Measurements from ENCODE around the gene HOXC6. TPM values are rescaled to one million over a fixed set of nuclear protein-coding genes. Genes with fewer than 3 reads are reported as not detected.

HOXC6 gene
- total and polyA plus RNA-seq, 8 donors = 0.46 to 2.0 (median 1.0) TPM; not detected in 5

- intact Hi-C loops (cut with DNase I; ENCODE audit: low total_unique reads) = no loop called here
- no peak for TF ChIP-seq POLR2A (IDR thresholded peaks at IDR 0.05)
- no peak for TF ChIP-seq CTCF (IDR thresholded peaks at IDR 0.05)
- no peak for TF ChIP-seq POLR2AphosphoS5 (IDR thresholded peaks at IDR 0.05)
- TF ChIP-seq EP300 (IDR thresholded peaks at IDR 0.05) = no peak
- Histone ChIP-seq H3K27ac (no peak overlapping the region), H3K9me3 (no peaks in the 10 kb centered on the region), H3K4me3 (no peak overlapping the region), H3K4me1 (peaks cover 0 to 26% (median 13%) of the 10 kb centered on the region in 4 donors), H3K36me3 (no peaks in the 10 kb centered on the region), H3K27me3 (peaks cover 0 to 90% (median 27%) of the 10 kb centered on the region in 3 donors)
- WGBS, 5 donors = 58 to 79% (median 70%) methylated on average over 6 of the region's 6 CpGs
- peak in 1 of 2 donors; percentile 65 for DNase-seq
These were observed 15.0 kb downstream of the HOXC6 start for GRCh38 chr12:54042970-54043853.

- Histone ChIP-seq H3K27me3 (peaks cover 0 to 90% (median 23%) of the 10 kb centered on the region in 3 donors), H3K9me3 (no peaks in the 10 kb centered on the region)
These were observed 16.3 kb downstream of the HOXC6 start for GRCh38 chr12:54044425-54045103.

GRCh38 chr12:54045401-54045800, 17.2 kb downstream of the HOXC6 start:
- no peak for DNase-seq
- Histone ChIP-seq H3K4me1 (peaks cover 0 to 15% (median 8%) of the 10 kb centered on the region in 4 donors), H3K27ac (no peak overlapping the region), H3K4me3 (no peak overlapping the region), H3K27me3 (peaks cover 0 to 89% (median 29%) of the 10 kb centered on the region in 3 donors), H3K36me3 (no peaks in the 10 kb centered on the region), H3K9me3 (no peaks in the 10 kb centered on the region)
- intact Hi-C loops (cut with DNase I; ENCODE audit: low total_unique reads) = no loop called here
- TF ChIP-seq EP300 (IDR thresholded peaks at IDR 0.05) = no peak
- no peak for TF ChIP-seq POLR2AphosphoS5 (IDR thresholded peaks at IDR 0.05)
- TF ChIP-seq CTCF (IDR thresholded peaks at IDR 0.05) = no peak
- no peak for TF ChIP-seq POLR2A (IDR thresholded peaks at IDR 0.05)

More at GRCh38 chr12:54044425-54045103, 16.3 kb downstream of the HOXC6 start:
- no peak overlapping the region for H3K27ac ChIP-seq
- 69 to 82% (median 75%) methylated on average over 5 of the region's 5 CpGs for WGBS, 5 donors
- TF ChIP-seq EP300 (IDR thresholded peaks at IDR 0.05) (no peak), CTCF (IDR thresholded peaks at IDR 0.05) (no peak), POLR2AphosphoS5 (IDR thresholded peaks at IDR 0.05) (no peak), POLR2A (IDR thresholded peaks at IDR 0.05) (no peak)
- H3K4me1 ChIP-seq = peaks cover 0 to 12% (median 8%) of the 10 kb centered on the region in 4 donors
- intact Hi-C loops (cut with DNase I; ENCODE audit: low total_unique reads) = no loop called here
- no peak for DNase-seq
- no peaks in the 10 kb centered on the region for H3K36me3 ChIP-seq
- H3K4me3 ChIP-seq = no peak overlapping the region

- Histone ChIP-seq H3K9me3 (no peaks in the 10 kb centered on the region), H3K27me3 (peaks cover 0 to 91% (median 29%) of the 10 kb centered on the region in 3 donors), H3K27ac (no peak overlapping the region), H3K4me3 (no peak overlapping the region), H3K36me3 (no peaks in the 10 kb centered on the region), H3K4me1 (peaks cover 0 to 18% (median 8%) of the 10 kb centered on the region in 4 donors)
- TF ChIP-seq POLR2AphosphoS5 (IDR thresholded peaks at IDR 0.05) (no peak), CTCF (IDR thresholded peaks at IDR 0.05) (no peak), EP300 (IDR thresholded peaks at IDR 0.05) (no peak), POLR2A (IDR thresholded peaks at IDR 0.05) (no peak)
- intact Hi-C loops (cut with DNase I; ENCODE audit: low total_unique reads) = no loop called here
- 68 to 81% (median 72%) methylated on average over 16 of the region's 16 CpGs for WGBS, 5 donors
- DNase-seq = no peak
These were observed 17.8 kb downstream of the HOXC6 start for GRCh38 chr12:54045868-54046521.

All from stomach (tissue), 9 donors.